Left kidney (tissue), 2 donors: ENCODE data around the gene RGS1. TPM values are rescaled to one million over a fixed set of nuclear protein-coding genes. Genes with fewer than 3 reads are reported as not detected.

ENCODE experiments used
- DNase-seq: peaks from one replicate; pipeline ENCODE4 v3.0.0-alpha.2; 2013
- polyA plus RNA-seq: library from polyadenylated mRNA; unstranded; fragments of 120-200 nt; gene quantifications from one replicate; pipeline ENCODE4 v1.2.1, GENCODE V29; 2013; ENCODE audit not compliant: insufficient read length

The RGS1 gene
- polyA plus RNA-seq, 1 donor, result 1.4 TPM

- no peak for DNase-seq
Observed at GRCh38 chr1:192581131-192581927, 5.8 kb downstream of the RGS1 start.

- DNase-seq, result no peak
Observed at GRCh38 chr1:192584866-192585265, 9.3 kb downstream of the RGS1 start.

GRCh38 chr1:192587386-192588266 is 12.1 kb downstream of the RGS1 start:
- DNase-seq, result no peak

- DNase-seq, result no peak
Observed at GRCh38 chr1:192588546-192588945, 13.0 kb downstream of the RGS1 start.

DNA sequence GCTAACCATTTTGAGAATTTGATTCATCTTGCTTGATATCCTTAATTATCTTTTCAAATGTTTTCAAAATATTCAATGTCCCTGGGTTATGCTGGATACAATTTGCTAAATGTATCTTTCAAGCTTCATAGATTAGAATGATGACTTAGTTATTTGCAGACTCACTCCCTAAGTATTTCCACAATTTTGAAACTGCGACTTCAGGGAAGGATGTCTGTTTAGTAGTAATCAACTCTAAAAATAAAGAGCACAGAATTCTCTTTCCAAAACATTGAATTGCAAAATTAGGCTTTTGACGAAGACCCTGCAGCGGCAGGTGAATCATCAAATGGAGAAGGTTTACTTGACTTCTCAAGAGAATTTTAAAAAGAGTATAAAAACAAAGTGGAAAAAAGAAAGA is 14.2 kb downstream of the RGS1 start:
- no peak for DNase-seq

- no peak for DNase-seq
Observed at GRCh38 chr1:192592517-192592916, 16.9 kb downstream of the RGS1 start.

DNA sequence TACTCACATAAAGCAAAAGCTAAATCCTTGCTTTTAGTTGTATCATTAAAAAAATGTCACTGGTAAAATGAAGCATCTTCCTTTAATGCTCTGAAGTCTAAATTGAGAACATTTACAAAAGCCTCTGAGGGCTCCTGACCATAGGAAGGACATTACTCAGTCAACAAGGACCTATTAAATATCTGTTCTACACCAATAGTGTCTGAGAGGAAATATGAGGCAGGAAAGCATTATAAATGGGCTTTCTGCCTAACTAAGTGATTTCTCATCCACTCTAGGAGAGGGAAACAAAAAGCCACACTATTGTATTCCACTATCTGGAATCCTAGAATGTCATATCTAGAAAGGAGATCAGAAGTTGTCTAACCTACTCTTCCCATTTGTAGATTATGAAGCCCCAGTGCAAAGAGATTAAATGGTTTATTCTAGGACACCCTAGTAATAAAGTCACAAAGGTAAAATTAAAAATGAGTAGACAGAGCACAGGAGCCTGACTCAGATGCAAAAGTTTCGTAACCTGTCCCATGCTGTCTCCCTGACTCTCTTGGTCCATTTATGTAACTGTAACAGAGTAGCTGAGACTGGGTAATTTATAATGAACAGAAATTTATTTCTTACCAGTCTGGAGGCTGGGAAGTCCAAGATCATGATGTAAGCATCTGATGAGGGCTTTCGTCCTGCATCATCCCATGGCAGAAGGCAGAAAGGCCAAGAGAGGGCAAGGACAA is 17.6 kb downstream of the RGS1 start:
- no peak for DNase-seq

GRCh38 chr1:192595299-192595698 is 19.7 kb downstream of the RGS1 start:
- DNase-seq, result no peak

- DNase-seq, result no peak
Observed at GRCh38 chr1:192598589-192598988, 23.0 kb downstream of the RGS1 start.

- DNase-seq, result no peak
Observed at GRCh38 chr1:192600275-192600674, 24.7 kb downstream of the RGS1 start.

DNA sequence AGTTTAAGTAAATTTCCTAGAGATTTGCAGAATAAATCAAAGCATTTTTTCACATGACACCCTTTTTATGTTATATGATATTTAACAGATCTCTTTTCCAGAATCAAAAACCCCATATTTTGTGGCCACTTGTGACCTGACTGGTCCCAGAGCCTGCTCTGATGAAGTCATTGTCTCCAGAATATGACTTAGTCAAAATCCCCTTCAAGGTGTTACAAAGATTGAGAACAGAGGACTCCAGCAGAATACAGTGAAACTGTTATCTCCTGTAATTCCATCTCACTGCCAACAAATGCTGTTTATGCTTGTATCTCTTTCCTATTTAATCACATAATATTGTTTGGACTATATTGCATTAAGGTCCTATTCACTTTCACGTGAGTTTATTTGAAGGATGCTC is 25.6 kb downstream of the RGS1 start:
- no peak for DNase-seq

DNA sequence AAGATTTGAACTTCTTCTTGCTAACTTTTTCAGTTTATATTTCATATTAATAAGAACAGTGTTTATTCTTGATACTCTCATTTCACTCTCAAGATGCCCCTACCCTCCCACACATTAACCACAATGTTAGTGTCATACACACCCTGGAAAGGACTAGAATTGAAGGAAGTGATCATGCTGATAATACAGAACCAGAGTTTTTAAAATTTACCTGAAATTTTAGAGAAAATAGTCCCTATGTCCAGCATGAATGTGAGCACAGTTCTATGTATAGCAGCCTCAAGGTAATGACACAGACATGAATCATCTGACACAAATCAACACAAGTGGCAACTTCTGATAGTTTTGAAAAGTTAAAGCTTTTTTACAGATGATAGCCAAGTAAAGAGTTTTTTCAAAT is 26.0 kb downstream of the RGS1 start:
- DNase-seq, result no peak

DNA sequence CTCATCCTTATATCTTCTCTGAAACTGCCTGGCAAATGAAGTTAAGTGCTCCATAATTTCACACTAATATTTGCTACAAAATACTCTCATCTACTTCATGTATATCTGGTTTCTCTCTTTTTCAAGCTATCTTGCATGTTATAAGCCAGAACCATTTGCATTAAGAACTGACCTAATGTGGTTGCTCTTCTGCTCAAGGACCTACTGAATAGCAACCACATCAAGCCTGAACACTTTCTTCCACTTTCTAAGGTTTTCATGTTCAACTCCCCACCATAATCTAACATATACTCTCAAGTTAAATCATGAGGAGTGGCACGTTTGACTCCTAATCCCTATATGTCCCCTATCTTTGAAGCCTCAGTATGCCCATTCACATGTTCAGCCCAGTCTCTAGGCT is 27.2 kb downstream of the RGS1 start:
- DNase-seq, result no peak

- no peak for DNase-seq
Observed at GRCh38 chr1:192603218-192603787, 27.7 kb downstream of the RGS1 start.

DNA sequence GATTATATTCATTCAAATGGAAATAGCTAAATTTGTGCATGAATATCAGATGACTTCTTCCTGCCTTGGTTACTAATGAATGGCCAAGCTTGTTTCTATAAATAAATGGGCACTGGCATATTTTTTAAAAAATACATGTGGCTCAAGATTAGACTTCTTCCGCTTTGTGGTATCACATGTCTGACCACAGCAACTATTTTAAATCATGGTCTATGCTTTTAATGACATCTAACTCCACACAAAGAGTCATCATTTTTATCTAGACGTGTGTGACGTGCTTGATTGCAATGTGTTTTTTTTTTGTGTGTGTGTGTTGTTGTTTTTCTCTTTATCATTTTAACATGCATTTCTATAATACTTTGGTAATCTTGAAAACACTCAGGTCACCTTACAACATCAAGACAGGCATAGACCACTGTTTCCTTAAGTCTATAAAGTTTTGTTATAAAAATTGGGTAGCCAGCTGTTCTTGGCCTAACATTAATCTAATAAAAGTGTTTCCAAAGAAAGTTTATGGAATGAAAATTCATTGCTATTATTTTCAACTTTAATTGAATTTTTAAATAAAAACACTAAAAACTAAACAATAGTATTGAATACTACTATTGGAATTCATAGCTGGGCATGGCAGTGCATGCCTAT is 29.5 kb downstream of the RGS1 start:
- no peak for DNase-seq

- DNase-seq, result no peak
Observed at GRCh38 chr1:192608671-192609070, 33.1 kb downstream of the RGS1 start.

DNA sequence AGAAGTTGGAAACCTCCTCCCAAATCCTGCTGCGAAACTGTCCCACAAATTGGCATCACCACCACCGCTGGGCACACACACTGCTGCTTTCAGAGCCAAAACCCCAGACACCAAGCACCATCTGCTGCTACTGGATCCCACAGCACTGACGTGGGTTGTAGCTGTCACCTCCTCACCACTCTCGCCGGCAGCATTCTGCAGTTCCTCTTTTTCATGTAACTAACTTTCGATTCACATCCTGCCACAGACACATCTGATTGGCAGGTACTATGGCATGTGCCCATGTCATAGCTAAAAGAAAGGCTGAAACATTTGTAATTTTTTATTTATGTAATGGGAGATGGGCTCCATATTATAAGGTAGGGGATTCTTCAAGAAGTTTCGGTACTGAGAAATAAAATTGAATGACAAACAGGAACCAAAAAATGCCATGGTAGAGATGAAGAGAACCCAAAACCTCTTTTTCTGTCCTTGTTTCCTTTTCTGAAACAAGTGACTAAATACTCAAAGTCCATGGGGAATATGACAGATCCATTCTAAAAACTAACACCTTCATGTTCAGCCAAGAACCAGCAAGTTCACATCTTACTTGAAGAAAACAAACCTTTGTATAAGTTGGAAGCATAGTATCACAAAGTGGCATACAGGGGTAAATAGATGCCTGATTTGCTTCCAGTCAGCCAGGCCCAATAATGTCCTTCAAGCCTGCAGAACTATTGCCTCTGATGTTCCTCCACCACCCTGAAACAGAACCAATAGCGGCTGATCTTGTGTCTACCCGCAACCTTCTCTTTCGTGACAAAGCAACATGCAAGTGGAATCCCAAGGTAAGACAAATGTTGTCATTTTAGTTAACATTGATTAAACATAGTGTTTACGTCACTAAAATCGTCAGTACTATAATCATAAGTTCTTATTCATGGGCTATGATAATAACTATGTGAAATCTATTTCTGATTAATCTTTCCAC is 33.8 kb downstream of the RGS1 start:
- DNase-seq, result no peak

DNA sequence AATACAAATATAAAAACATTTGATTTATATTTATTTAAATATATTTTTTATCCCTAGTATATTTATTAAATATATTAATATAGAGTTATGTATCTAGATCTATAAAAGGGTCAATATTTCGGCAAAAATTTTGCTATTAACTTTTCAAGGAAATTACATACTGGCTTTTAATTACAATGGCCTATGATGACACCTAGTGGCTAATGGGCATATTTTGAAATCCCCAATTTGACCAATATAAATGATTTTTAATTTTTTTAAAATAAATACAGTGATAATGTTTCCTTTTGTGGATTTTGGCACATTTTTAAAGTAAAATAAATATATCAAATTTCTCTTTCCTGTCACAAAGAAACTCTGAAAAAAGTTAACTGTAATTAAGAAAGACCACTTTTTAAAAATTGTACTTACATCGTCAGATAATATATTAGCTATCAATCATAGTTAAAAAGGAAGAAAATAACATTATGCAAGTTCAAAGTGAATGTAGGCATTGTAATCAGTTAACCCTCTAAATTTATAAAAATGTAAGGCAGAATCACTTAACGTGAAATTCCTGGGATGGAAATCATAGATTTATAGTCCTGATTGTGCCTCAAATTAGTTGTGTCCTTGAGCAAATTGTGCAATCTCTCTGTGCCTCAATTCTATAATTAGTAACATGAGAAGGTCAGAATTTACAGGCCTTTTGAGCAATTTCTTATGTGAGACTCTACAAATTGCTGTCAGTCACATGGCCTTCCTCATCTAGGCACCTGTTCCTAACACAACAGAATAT is 34.7 kb downstream of the RGS1 start:
- no peak for DNase-seq

GRCh38 chr1:192615055-192615454 is 39.5 kb downstream of the RGS1 start:
- no peak for DNase-seq
